ENCODE data around the gene FHIT.
A peak's percentile ranks its signal among the peaks of the same experiment; 100 is the strongest.

The FHIT gene

DNA sequence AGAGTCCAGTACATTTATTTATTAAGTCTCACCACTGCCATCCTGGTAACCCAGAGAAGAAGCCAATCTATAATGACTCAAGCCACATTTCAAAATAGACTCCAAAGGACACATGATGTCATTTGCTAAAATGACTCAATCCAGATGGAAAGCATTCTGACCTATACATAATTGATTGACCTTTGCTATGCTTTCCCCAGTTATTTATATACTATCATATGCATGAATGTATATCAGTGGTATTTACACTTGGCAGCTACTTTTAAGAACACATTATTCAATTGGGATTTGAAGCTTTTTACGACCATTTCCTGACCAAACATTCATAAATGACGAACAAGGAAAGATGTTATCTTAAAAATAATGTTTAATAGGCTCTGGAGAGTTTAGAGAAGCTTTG, 297.2 kb downstream of the FHIT start:
- Histone ChIP-seq H3K27me3 (replicated peaks; ENCODE audit: control insufficient read depth, insufficient read depth, low read length) (no peaks in the 10 kb centered on the region), H3K9ac (ENCODE audit: low read length) (no peak overlapping the region), H3K36me3 (ENCODE audit: control insufficient read depth, insufficient read depth, low read length, severe bottlenecking) (no peaks in the 10 kb centered on the region), H3K4me3 (ENCODE audit: low read length) (peak overlapping the region; percentile 55), H3K4me1 (ENCODE audit: control insufficient read depth, insufficient read depth, low read length) (peaks cover 14% of the 10 kb centered on the region), H3K9me3 (ENCODE audit: control insufficient read depth, low read length) (no peaks in the 10 kb centered on the region)
- no peak for DNase-seq (ENCODE audit: low read depth)

DNA sequence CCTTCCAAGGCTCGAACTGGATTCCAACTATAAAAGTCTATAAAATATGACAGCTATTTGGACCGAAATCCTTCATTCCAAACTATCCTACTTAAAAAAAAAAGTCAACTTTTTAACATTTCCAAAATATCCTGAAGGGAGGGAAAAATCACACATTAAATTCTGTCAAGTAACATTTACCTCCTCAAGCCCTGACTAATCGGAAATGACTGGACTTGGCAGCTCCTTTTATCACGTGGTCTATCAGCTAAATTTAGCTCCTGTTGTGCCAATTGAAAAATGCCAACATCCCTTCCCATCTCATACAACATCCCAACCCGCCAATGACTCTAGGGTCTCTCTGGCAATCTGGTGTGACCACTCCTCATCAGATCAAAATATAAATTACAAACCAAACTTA, 297.9 kb downstream of the FHIT start:
- Histone ChIP-seq H3K4me1 (ENCODE audit: control insufficient read depth, insufficient read depth, low read length) (peaks cover 14% of the 10 kb centered on the region), H3K36me3 (ENCODE audit: control insufficient read depth, insufficient read depth, low read length, severe bottlenecking) (no peaks in the 10 kb centered on the region), H3K9me3 (ENCODE audit: control insufficient read depth, low read length) (no peaks in the 10 kb centered on the region), H3K4me3 (ENCODE audit: low read length) (peak overlapping the region; percentile 55), H3K27me3 (replicated peaks; ENCODE audit: control insufficient read depth, insufficient read depth, low read length) (no peaks in the 10 kb centered on the region), H3K9ac (ENCODE audit: low read length) (no peak overlapping the region)
- no peak for DNase-seq (ENCODE audit: low read depth)

DNA sequence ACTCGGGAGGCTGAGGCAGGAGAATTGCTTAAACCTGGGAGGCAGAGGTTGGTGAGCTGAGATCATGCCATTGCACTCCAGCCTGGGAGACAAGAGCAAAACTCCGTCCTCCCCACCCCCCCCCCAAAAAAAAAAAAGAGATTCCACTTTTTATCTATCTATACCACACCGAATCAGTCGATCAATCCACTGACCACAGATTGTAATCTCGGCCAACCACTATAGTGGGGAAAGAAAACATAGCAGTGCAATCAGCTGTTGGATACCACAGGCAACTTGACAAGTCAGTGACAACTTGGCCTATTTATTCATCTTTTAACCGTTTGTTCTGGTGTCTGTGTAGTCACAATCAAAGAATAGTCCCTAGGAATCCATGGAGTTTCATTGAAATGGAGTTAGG, 299.2 kb downstream of the FHIT start:
- H3K4me1 ChIP-seq (ENCODE audit: control insufficient read depth, insufficient read depth, low read length): peaks cover 14% of the 10 kb centered on the region
- no peaks in the 10 kb centered on the region for H3K36me3 ChIP-seq (ENCODE audit: control insufficient read depth, insufficient read depth, low read length, severe bottlenecking)
- no peak for DNase-seq (ENCODE audit: low read depth)
- H3K4me3 ChIP-seq (ENCODE audit: low read length): no peak overlapping the region
- H3K9ac ChIP-seq (ENCODE audit: low read length): no peak overlapping the region
- no peaks in the 10 kb centered on the region for H3K27me3 ChIP-seq (replicated peaks; ENCODE audit: control insufficient read depth, insufficient read depth, low read length)
- no peaks in the 10 kb centered on the region for H3K9me3 ChIP-seq (ENCODE audit: control insufficient read depth, low read length)

DNA sequence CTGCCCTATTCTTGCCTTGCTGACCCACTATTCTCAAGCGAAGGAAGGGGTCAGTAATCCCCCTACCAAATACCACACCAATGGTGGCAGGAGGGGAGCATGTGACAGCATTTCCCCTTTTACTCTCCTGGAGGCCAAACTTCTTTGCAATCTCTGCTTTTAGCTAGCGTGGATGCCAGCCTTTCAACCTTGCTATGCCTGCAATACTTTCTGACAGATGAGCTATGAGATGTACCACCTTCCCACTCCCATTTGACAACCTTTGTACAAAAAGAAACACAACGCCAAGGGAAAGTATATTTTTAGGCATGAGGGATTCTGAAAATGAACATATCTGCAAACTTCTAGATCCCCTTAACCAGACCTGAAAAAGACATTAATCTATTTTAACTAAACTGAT, 302.1 kb downstream of the FHIT start:
- peaks cover 12% of the 10 kb centered on the region for H3K4me1 ChIP-seq (ENCODE audit: control insufficient read depth, insufficient read depth, low read length)
- H3K36me3 ChIP-seq (ENCODE audit: control insufficient read depth, insufficient read depth, low read length, severe bottlenecking): no peaks in the 10 kb centered on the region
- no peaks in the 10 kb centered on the region for H3K9me3 ChIP-seq (ENCODE audit: control insufficient read depth, low read length)
- no peak overlapping the region for H3K9ac ChIP-seq (ENCODE audit: low read length)
- H3K27me3 ChIP-seq (replicated peaks; ENCODE audit: control insufficient read depth, insufficient read depth, low read length): no peaks in the 10 kb centered on the region
- H3K4me3 ChIP-seq (ENCODE audit: low read length): no peak overlapping the region
- DNase-seq (ENCODE audit: low read depth): no peak

DNA sequence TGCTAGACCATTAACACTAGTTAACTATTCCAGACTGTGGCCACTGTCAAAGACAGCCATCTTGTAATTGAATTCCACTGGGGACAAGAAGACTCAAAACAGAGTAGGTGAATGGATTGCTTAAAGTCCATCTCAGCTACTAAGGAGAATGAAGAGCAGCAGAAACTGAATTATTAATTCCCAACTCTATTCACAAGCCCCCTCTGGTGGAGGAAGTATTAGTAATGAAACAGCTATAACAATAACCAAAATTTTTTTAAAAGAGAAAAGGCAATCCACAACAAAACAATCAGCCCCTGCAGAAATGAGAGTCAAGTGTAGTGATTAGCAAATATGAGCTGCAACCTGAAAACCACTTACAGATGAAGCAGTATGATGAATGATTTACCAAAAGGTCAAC, 302.8 kb downstream of the FHIT start:
- Histone ChIP-seq H3K4me3 (ENCODE audit: low read length) (no peak overlapping the region), H3K9ac (ENCODE audit: low read length) (no peak overlapping the region), H3K36me3 (ENCODE audit: control insufficient read depth, insufficient read depth, low read length, severe bottlenecking) (no peaks in the 10 kb centered on the region), H3K9me3 (ENCODE audit: control insufficient read depth, low read length) (no peaks in the 10 kb centered on the region), H3K4me1 (ENCODE audit: control insufficient read depth, insufficient read depth, low read length) (peaks cover 5% of the 10 kb centered on the region), H3K27me3 (replicated peaks; ENCODE audit: control insufficient read depth, insufficient read depth, low read length) (no peaks in the 10 kb centered on the region)
- DNase-seq (ENCODE audit: low read depth): no peak

DNA sequence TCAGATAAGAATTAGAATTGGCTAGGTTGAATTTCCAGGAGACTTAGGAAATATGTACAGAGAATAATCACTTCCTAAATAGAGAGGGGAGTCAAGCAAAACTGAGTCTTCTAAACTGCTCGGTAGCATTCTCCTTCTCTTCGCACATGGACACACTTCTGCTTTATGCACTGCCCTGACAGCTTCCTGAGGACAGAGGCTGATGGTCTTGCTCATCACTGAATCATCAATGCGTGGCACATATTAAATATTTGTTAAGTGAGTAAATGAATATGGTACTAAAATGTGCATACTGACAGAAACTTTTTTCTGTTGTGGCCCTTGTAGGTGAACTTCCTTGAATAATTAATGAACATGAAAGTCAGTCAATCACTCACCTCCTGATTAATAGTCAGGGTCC, 315.5 kb downstream of the FHIT start:
- H3K4me1 ChIP-seq (ENCODE audit: control insufficient read depth, insufficient read depth, low read length): no peaks in the 10 kb centered on the region
- DNase-seq (ENCODE audit: low read depth): peak; percentile 1

DNA sequence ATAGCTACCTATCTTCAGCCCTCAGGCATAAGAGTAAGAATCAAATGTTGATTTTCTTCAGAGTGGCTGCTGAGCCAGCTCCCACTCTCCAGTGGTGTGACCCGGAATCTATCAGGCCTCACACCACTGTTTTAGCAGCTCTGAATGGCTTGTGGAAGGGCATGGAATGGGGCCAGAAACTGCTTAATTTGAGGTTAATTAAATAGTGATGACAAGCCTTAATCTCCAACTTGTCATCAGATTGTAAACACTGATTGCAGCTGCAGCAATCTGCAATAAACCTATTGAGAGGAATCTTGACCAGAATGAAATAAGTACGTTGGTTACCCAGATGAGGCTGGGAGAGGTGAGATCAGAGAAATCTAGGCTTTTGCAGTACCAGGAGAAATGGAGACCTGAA, 317.4 kb downstream of the FHIT start:
- H3K9ac ChIP-seq (ENCODE audit: low read length): no peak overlapping the region

More for the DNA sequence above, 315.5 kb downstream of the FHIT start:
- Histone ChIP-seq H3K9ac (ENCODE audit: low read length) (no peak overlapping the region), H3K9me3 (ENCODE audit: control insufficient read depth, low read length) (no peaks in the 10 kb centered on the region), H3K27me3 (replicated peaks; ENCODE audit: control insufficient read depth, insufficient read depth, low read length) (no peaks in the 10 kb centered on the region), H3K36me3 (ENCODE audit: control insufficient read depth, insufficient read depth, low read length, severe bottlenecking) (no peaks in the 10 kb centered on the region), H3K4me3 (ENCODE audit: low read length) (no peak overlapping the region)

DNA sequence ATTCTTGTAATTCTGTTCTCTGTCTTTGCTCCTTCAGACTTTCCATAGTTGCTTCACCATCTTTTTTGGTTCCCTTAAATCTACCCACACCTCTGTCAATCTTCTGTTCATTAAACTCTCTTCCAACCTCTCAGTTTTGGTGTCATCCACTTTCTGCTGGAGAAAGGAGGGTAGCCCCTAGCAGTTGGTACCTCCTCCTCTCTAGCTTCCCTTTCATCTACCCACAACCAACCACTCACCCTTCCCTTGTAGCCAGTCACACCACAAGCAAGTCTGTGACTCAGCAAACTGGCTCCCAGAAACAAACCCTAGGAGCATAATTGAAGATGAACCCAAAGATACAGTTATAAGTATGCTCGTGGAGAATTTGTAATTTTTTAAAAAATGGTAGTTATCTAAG, 318.6 kb downstream of the FHIT start:
- DNase-seq (ENCODE audit: low read depth): no peak

More for the DNA sequence above, 317.4 kb downstream of the FHIT start:
- H3K9me3 ChIP-seq (ENCODE audit: control insufficient read depth, low read length): no peaks in the 10 kb centered on the region
- H3K36me3 ChIP-seq (ENCODE audit: control insufficient read depth, insufficient read depth, low read length, severe bottlenecking): no peaks in the 10 kb centered on the region
- DNase-seq (ENCODE audit: low read depth): no peak
- H3K27me3 ChIP-seq (replicated peaks; ENCODE audit: control insufficient read depth, insufficient read depth, low read length): no peaks in the 10 kb centered on the region
- H3K4me1 ChIP-seq (ENCODE audit: control insufficient read depth, insufficient read depth, low read length): no peaks in the 10 kb centered on the region
- no peak overlapping the region for H3K4me3 ChIP-seq (ENCODE audit: low read length)

DNA sequence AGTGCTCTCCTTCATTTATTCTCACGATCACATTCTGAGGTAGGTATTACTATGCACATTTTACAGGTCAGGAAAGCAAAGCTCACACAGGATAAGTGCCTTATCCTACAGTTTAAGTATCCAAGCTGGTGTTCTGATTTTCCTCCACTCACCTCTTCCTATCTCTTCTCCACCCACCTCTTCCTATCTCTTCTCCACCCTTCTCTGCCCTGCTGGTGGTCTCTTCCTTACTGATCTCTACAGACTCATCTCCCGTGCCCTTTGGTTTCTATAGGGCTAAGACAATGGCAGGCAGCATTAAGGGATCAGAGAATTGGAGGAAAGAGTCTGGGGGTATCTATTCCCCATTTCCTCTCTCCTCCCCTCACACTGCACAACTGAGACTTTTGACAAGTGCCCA, 319.1 kb downstream of the FHIT start:
- H3K36me3 ChIP-seq (ENCODE audit: control insufficient read depth, insufficient read depth, low read length, severe bottlenecking): no peaks in the 10 kb centered on the region
- DNase-seq (ENCODE audit: low read depth): no peak

More for the DNA sequence above, 318.6 kb downstream of the FHIT start:
- no peaks in the 10 kb centered on the region for H3K4me1 ChIP-seq (ENCODE audit: control insufficient read depth, insufficient read depth, low read length)
- H3K9me3 ChIP-seq (ENCODE audit: control insufficient read depth, low read length): no peaks in the 10 kb centered on the region
- H3K27me3 ChIP-seq (replicated peaks; ENCODE audit: control insufficient read depth, insufficient read depth, low read length): no peaks in the 10 kb centered on the region
- H3K36me3 ChIP-seq (ENCODE audit: control insufficient read depth, insufficient read depth, low read length, severe bottlenecking): no peaks in the 10 kb centered on the region
- H3K4me3 ChIP-seq (ENCODE audit: low read length): no peak overlapping the region
- H3K9ac ChIP-seq (ENCODE audit: low read length): no peak overlapping the region

DNA sequence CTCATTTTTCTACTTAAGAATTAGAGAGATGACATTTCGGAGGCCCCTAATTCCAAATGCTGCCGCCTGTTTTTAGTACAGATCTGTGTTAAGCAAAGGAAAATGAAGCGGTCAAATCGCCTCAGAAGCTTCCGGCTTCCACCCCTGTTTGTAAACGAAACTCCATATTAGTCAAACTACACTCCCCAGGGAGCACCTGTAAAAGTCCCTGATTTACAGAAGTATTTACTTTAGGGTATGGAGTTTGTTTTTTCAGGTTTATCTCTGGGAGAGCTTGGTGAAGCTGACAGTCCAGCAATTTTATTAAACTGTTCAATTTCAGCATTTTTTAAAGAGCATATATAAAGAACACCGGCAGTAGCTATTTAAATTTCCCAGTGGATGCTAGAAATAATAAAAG, 319.8 kb downstream of the FHIT start:
- no peaks in the 10 kb centered on the region for H3K9me3 ChIP-seq (ENCODE audit: control insufficient read depth, low read length)
- H3K9ac ChIP-seq (ENCODE audit: low read length): no peak overlapping the region
- no peaks in the 10 kb centered on the region for H3K4me1 ChIP-seq (ENCODE audit: control insufficient read depth, insufficient read depth, low read length)
- no peaks in the 10 kb centered on the region for H3K27me3 ChIP-seq (replicated peaks; ENCODE audit: control insufficient read depth, insufficient read depth, low read length)
- DNase-seq (ENCODE audit: low read depth): no peak
- no peaks in the 10 kb centered on the region for H3K36me3 ChIP-seq (ENCODE audit: control insufficient read depth, insufficient read depth, low read length, severe bottlenecking)
- no peak overlapping the region for H3K4me3 ChIP-seq (ENCODE audit: low read length)

More for the DNA sequence above, 319.1 kb downstream of the FHIT start:
- H3K27me3 ChIP-seq (replicated peaks; ENCODE audit: control insufficient read depth, insufficient read depth, low read length): no peaks in the 10 kb centered on the region
- H3K9ac ChIP-seq (ENCODE audit: low read length): no peak overlapping the region
- H3K4me3 ChIP-seq (ENCODE audit: low read length): no peak overlapping the region
- H3K4me1 ChIP-seq (ENCODE audit: control insufficient read depth, insufficient read depth, low read length): no peaks in the 10 kb centered on the region
- H3K9me3 ChIP-seq (ENCODE audit: control insufficient read depth, low read length): no peaks in the 10 kb centered on the region

DNA sequence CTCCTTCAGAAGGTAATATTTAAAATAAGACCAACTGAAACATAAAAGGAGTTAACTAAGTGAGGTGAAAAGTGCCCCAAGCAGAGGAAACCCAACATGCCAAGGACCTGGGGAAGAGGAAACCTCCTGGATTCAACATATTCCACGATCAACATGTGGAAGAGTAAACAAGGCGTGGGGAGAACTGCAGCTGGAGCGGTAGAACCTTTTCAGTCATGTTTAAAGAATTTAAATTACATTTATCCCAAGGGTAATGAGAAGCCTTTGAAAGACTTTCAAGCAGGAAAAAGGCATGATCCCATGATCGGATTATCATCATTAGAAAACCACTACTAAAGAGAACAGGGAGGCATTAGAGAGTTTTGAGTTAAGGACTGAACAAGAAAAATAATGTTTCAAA, 330.7 kb downstream of the FHIT start:
- H3K9me3 ChIP-seq (ENCODE audit: control insufficient read depth, low read length): no peaks in the 10 kb centered on the region
- DNase-seq (ENCODE audit: low read depth): no peak
- H3K4me1 ChIP-seq (ENCODE audit: control insufficient read depth, insufficient read depth, low read length): peaks cover 3% of the 10 kb centered on the region
- H3K36me3 ChIP-seq (ENCODE audit: control insufficient read depth, insufficient read depth, low read length, severe bottlenecking): no peaks in the 10 kb centered on the region
- H3K4me3 ChIP-seq (ENCODE audit: low read length): no peak overlapping the region
- H3K9ac ChIP-seq (ENCODE audit: low read length): no peak overlapping the region
- no peaks in the 10 kb centered on the region for H3K27me3 ChIP-seq (replicated peaks; ENCODE audit: control insufficient read depth, insufficient read depth, low read length)

DNA sequence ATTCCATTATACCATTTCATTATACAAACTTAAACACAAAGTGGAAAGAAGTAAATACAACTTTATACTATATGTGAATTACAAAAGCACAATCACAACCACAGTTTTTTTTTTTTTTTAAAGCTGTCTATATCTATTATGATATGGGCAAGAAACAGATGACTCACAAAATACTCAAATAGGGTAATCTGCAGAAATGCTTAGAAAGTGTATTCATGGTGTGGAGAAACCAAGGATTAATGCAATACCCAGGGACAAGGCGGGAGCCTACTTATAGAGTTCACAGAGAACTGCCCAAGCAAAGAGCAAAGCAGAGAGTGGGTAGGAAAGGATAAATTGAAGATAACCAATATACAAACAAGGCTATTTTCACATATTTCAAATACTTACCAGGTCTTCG, 332.0 kb downstream of the FHIT start:
- H3K4me3 ChIP-seq (ENCODE audit: low read length): no peak overlapping the region
- DNase-seq (ENCODE audit: low read depth): no peak
- no peaks in the 10 kb centered on the region for H3K27me3 ChIP-seq (replicated peaks; ENCODE audit: control insufficient read depth, insufficient read depth, low read length)
- peaks cover 3% of the 10 kb centered on the region for H3K4me1 ChIP-seq (ENCODE audit: control insufficient read depth, insufficient read depth, low read length)
- no peak overlapping the region for H3K9ac ChIP-seq (ENCODE audit: low read length)
- H3K36me3 ChIP-seq (ENCODE audit: control insufficient read depth, insufficient read depth, low read length, severe bottlenecking): no peaks in the 10 kb centered on the region
- no peaks in the 10 kb centered on the region for H3K9me3 ChIP-seq (ENCODE audit: control insufficient read depth, low read length)
